ENCODE data around the gene MYT1.

- TF ChIP-seq, protein P1, sequence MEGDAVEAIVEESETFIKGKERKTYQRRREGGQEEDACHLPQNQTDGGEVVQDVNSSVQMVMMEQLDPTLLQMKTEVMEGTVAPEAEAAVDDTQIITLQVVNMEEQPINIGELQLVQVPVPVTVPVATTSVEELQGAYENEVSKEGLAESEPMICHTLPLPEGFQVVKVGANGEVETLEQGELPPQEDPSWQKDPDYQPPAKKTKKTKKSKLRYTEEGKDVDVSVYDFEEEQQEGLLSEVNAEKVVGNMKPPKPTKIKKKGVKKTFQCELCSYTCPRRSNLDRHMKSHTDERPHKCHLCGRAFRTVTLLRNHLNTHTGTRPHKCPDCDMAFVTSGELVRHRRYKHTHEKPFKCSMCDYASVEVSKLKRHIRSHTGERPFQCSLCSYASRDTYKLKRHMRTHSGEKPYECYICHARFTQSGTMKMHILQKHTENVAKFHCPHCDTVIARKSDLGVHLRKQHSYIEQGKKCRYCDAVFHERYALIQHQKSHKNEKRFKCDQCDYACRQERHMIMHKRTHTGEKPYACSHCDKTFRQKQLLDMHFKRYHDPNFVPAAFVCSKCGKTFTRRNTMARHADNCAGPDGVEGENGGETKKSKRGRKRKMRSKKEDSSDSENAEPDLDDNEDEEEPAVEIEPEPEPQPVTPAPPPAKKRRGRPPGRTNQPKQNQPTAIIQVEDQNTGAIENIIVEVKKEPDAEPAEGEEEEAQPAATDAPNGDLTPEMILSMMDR (IDR thresholded peaks at IDR 0.05): no peak
- no peak for TF ChIP-seq POLR2A (IDR thresholded peaks at IDR 0.05)
Observed at GRCh38 chr20:64196847-64197306, 32.6 kb downstream of the MYT1 start.
